Common myeloid progenitor, CD34-positive (primary cell): ENCODE measurements around the gene INSL3.
A peak's percentile ranks its signal among the peaks of the same experiment; 100 is the strongest.

ENCODE experiments used
- CTCF ChIA-PET: fragments of 350-600 bp; sonication (Branson Sonifier 250); formaldehyde crosslinking; loops from one replicate; lab custom pipeline; 2021; ENCODE audit warnings: antibody characterized with exemption; lab: Charles Lee
- POLR2A ChIA-PET: fragments of 350-600 bp; sonication (Branson Sonifier 250); formaldehyde crosslinking; loops from one replicate; lab custom pipeline; 2021; ENCODE audit warnings: antibody characterized with exemption; lab: Charles Lee
- DNase-seq, 3 donors: peaks; one replicate each; pipeline versions ENCODE4 v3.0.0 to v3.0.0-alpha.2; 2013
- H3K27ac ChIP-seq, 2 experiments: 1 replicate in 1 of 2; 2 replicates in 1 of 2; pipeline ENCODE4 v1.7.0; 2013; ENCODE audit warnings: inconsistent platforms in 2 of 2, low read length in 2 of 2, mild to moderate bottlenecking in 2 of 2, low read depth in 1 of 2, moderate library complexity in 1 of 2; ENCODE audit not compliant: severe bottlenecking in 2 of 2, insufficient read depth in 1 of 2, poor library complexity in 1 of 2
- H3K27me3 ChIP-seq, 5 experiments: replicated peaks in 2 of 5; 1 replicate in 3 of 5; 2 replicates in 2 of 5; pipeline versions ENCODE4 v1.6.1 to v1.7.0; 2013; ENCODE audit warnings: low read length in 4 of 5, mild to moderate bottlenecking in 2 of 5, moderate library complexity in 2 of 5, inconsistent platforms in 1 of 5; ENCODE audit not compliant: insufficient read depth in 5 of 5, control insufficient read depth in 4 of 5
- H3K36me3 ChIP-seq, 4 experiments: 1 replicate in 2 of 4; 2 replicates in 2 of 4; pipeline versions ENCODE4 v1.6.1 to v1.7.0; 2013; ENCODE audit warnings: low read length in 3 of 4, control low read depth in 1 of 4, mild to moderate bottlenecking in 1 of 4; ENCODE audit not compliant: control insufficient read depth in 4 of 4, insufficient read depth in 4 of 4
- H3K4me1 ChIP-seq, 4 experiments: 1 replicate in 3 of 4; 2 replicates in 1 of 4; pipeline versions ENCODE4 v1.6.1 to v1.7.1; 2013; ENCODE audit warnings: low read length in 3 of 4, mild to moderate bottlenecking in 3 of 4, control low read depth in 1 of 4, inconsistent platforms in 1 of 4, moderate library complexity in 1 of 4; ENCODE audit not compliant: control insufficient read depth in 4 of 4, insufficient read depth in 4 of 4; ENCODE audit errors: control extremely low read depth in 1 of 4
- H3K4me3 ChIP-seq, 7 experiments: 1 replicate in 4 of 7; 2 replicates in 3 of 7; pipeline versions ENCODE4 v1.5.1 to v1.7.0; 2013; ENCODE audit warnings: mild to moderate bottlenecking in 7 of 7, low read length in 6 of 7, moderate library complexity in 6 of 7, inconsistent platforms in 2 of 7, low read depth in 2 of 7, control low read depth in 1 of 7; ENCODE audit not compliant: insufficient read depth in 4 of 7, control insufficient read depth in 1 of 7; ENCODE audit errors: extremely low read depth in 1 of 7
- H3K9me3 ChIP-seq, 5 experiments: 1 replicate in 4 of 5; 2 replicates in 1 of 5; pipeline versions ENCODE4 v1.6.1 to v1.7.1; 2013; ENCODE audit warnings: low read length in 4 of 5, mild to moderate bottlenecking in 2 of 5, inconsistent platforms in 1 of 5, low read depth in 1 of 5, moderate library complexity in 1 of 5; ENCODE audit not compliant: control insufficient read depth in 4 of 5, insufficient read depth in 2 of 5; ENCODE audit errors: control extremely low read depth in 1 of 5
- whole genome bisulfite sequencing: methylation state at CpG from one replicate; pipeline ENCODE4 v1.1.5; 2013; ENCODE audit not compliant: insufficient coverage; 5-methylcytosine and 5-hydroxymethylcytosine counted together

The INSL3 gene

GRCh38 chr19:17812099-17812498 lies 9.2 kb downstream of the INSL3 start:
- ChIA-PET CTCF (interaction anchor here (1.0 kb wide), 1 partner anchor 23 kb away, joined by 3 read pairs; no protein-coding TSS in a partner anchor), POLR2A (no interaction called here)
- no peak overlapping the region for H3K4me3 ChIP-seq
- no peaks in the 10 kb centered on the region for H3K36me3 ChIP-seq
- peaks cover 0 to 11% (median 10%) of the 10 kb centered on the region in 4 experiments for H3K4me1 ChIP-seq
- 94% methylated on average over 4 of the region's 5 CpGs for WGBS
- no peak overlapping the region for H3K27ac ChIP-seq
- DNase-seq = no peak
- no peaks in the 10 kb centered on the region for H3K27me3 ChIP-seq
- H3K9me3 ChIP-seq = no peaks in the 10 kb centered on the region

- no peaks in the 10 kb centered on the region for H3K9me3 ChIP-seq
- ChIA-PET POLR2A (no interaction called here), CTCF (no interaction called here)
- H3K4me3 ChIP-seq = no peak overlapping the region
- DNase-seq = no peak
- peaks cover 0 to 11% (median 10%) of the 10 kb centered on the region in 4 experiments for H3K4me1 ChIP-seq
- no peaks in the 10 kb centered on the region for H3K36me3 ChIP-seq
- no peak overlapping the region for H3K27ac ChIP-seq
- no peaks in the 10 kb centered on the region for H3K27me3 ChIP-seq
- 92% methylated on average over 19 of the region's 20 CpGs for WGBS
Measured at GRCh38 chr19:17811681-17812080, 9.6 kb downstream of the INSL3 start.

- Histone ChIP-seq H3K27me3 (no peaks in the 10 kb centered on the region), H3K4me1 (peaks cover 0 to 11% (median 10%) of the 10 kb centered on the region in 4 experiments), H3K36me3 (no peaks in the 10 kb centered on the region), H3K27ac (no peak overlapping the region), H3K4me3 (no peak overlapping the region), H3K9me3 (no peaks in the 10 kb centered on the region)
- no peak for DNase-seq
- WGBS = 100% methylated on average over 1 of the region's 2 CpGs
- CTCF ChIA-PET = no interaction called here
- POLR2A ChIA-PET = no interaction called here
Measured at GRCh38 chr19:17811103-17811502, 10.2 kb downstream of the INSL3 start.

GRCh38 chr19:17807731-17808316 lies 13.5 kb downstream of the INSL3 start:
- peak; percentile 43 to 84 (median 73) for DNase-seq

GRCh38 chr19:17806945-17807344 lies 14.4 kb downstream of the INSL3 start:
- Histone ChIP-seq H3K9me3 (no peaks in the 10 kb centered on the region), H3K4me1 (peaks cover 0 to 23% (median 20%) of the 10 kb centered on the region in 4 experiments), H3K27ac (no peak overlapping the region), H3K36me3 (no peaks in the 10 kb centered on the region), H3K27me3 (no peaks in the 10 kb centered on the region), H3K4me3 (no peak overlapping the region)
- CTCF ChIA-PET = no interaction called here
- DNase-seq = peak in 2 of 3 donors; percentile 52 to 66
- POLR2A ChIA-PET = no interaction called here
- no CpG with 5 or more reads among the region's 3 CpGs for WGBS

More at GRCh38 chr19:17807731-17808316, 13.5 kb downstream of the INSL3 start:
- POLR2A ChIA-PET = no interaction called here
- H3K4me3 ChIP-seq = peak overlapping the region in 2 of 7 experiments; percentile 26 to 28
- no peak overlapping the region for H3K27ac ChIP-seq
- H3K36me3 ChIP-seq = no peaks in the 10 kb centered on the region
- CTCF ChIA-PET = interaction anchor here (1.3 to 1.4 kb wide), 2 partner anchors 16 to 104 kb away, joined by 4 to 5 read pairs; no protein-coding TSS in a partner anchor
- 46% methylated on average over 36 of the region's 38 CpGs for WGBS
- no peaks in the 10 kb centered on the region for H3K27me3 ChIP-seq
- H3K9me3 ChIP-seq = no peaks in the 10 kb centered on the region
- H3K4me1 ChIP-seq = peaks cover 0 to 21% (median 20%) of the 10 kb centered on the region in 4 experiments

- 98% methylated on average over 4 of the region's 4 CpGs for WGBS
- CTCF ChIA-PET = interaction anchor here (0.7 to 1.2 kb wide), 4 partner anchors 13 to 80 kb away, joined by 3 to 4 read pairs (median 3); no protein-coding TSS in a partner anchor
- H3K4me1 ChIP-seq = peaks cover 0 to 24% (median 20%) of the 10 kb centered on the region in 4 experiments
- no peaks in the 10 kb centered on the region for H3K27me3 ChIP-seq
- no peak overlapping the region for H3K27ac ChIP-seq
- POLR2A ChIA-PET = no interaction called here
- H3K36me3 ChIP-seq = no peaks in the 10 kb centered on the region
- H3K9me3 ChIP-seq = no peaks in the 10 kb centered on the region
- no peak for DNase-seq
- H3K4me3 ChIP-seq = no peak overlapping the region
Measured at GRCh38 chr19:17805427-17805826, 15.9 kb downstream of the INSL3 start.

- Histone ChIP-seq H3K4me1 (peaks cover 0 to 24% (median 20%) of the 10 kb centered on the region in 4 experiments), H3K9me3 (no peaks in the 10 kb centered on the region), H3K27ac (no peak overlapping the region), H3K36me3 (no peaks in the 10 kb centered on the region), H3K27me3 (no peaks in the 10 kb centered on the region), H3K4me3 (peak overlapping the region in 1 of 7 experiments; percentile 45)
- CTCF ChIA-PET = interaction anchor here (0.7 to 2.8 kb wide), 13 partner anchors 9 to 129 kb away, joined by 3 to 14 read pairs (median 6); partner anchors contain the start of genes B3GNT3, CCDC124 and RPL18A
- POLR2A ChIA-PET = interaction anchor here (0.6 to 1.6 kb wide), 5 partner anchors 10 to 56 kb away, joined by 3 to 5 read pairs (median 4); partner anchors contain the start of gene RPL18A
- peak; percentile 74 to 93 (median 91) for DNase-seq
- 2% methylated on average over 11 of the region's 14 CpGs for WGBS
Measured at GRCh38 chr19:17803264-17803896, 17.9 kb downstream of the INSL3 start.
